ENCODE data around the gene PHLDB3. TPM values are rescaled to one million over a fixed set of nuclear protein-coding genes. Genes with fewer than 3 reads are reported as not detected.
"Not testable (repeated sequence)": the region's sequence is repeated elsewhere in the genome, so short reads cannot be mapped to it uniquely, and the experiment has no call there.

The PHLDB3 gene
- total and polyA plus RNA-seq, 2 donors: 10.7 to 12.4 TPM

DNA sequence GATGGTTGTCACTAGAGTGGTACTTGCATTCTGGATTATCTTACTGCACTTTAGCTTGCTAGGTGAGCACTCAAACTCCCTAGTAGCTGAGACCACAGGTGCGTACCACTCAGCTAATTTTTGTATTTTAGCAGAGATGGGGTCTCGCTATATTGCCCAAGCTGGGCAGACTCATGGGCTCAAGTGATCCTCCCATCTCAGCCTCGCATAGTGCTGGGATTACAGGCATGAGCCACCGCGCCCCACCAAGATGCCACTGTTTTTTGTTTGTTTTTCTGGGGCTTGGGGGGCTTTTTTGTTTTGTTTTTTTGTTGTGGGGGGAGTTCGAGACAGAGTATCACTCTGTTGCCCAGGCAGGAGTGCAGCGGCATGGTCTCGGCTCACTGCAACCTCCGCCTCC is 56.9 kb downstream of the PHLDB3 start:
- WGBS: 93% methylated on average over 9 of the region's 9 CpGs
- H3K4me3 ChIP-seq (ENCODE audit: low read depth, low read length): no peak overlapping the region
- no peaks in the 10 kb centered on the region for H3K36me3 ChIP-seq (ENCODE audit: insufficient read depth)
- no peak for DNase-seq (ENCODE audit: extremely low spot score)
- no peak overlapping the region for H3K27ac ChIP-seq (ENCODE audit: low read depth)
- H3K4me1 ChIP-seq (ENCODE audit: insufficient read depth): no peaks in the 10 kb centered on the region

DNA sequence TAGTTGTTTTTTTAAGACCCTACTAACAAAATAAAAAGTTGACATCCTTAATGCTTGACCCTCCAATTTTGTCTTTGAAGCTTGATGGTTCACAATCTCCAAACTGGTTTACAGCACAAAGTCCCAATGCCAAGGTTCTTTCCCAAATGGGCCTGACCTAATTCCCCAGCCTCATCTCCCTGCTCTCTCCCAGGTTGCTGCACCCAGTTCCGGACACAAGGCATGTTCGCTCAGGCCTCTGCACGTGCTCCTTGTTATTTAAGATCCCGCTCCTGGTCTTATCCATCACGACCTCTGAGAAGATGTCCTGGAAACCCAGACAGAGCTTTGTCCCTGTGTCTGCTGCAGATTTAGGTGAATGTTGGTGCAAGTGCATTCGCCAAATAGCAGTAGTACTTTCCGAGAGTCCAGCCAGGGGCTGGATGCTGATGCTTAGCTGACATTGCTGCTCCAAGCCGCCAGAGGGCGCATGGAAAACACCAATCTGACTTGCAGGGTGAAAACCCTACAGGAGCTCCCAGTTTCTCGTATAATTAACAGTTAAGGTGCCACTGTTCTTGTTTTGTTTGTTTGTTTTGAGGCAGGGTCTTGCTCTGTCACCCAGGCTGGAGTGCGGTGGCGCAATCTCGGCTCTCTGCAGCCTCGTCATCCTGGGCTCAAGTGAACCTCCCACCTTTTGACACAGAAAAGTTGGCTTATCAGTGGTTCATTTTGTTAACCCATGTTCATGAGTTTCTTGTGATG is 57.6 kb downstream of the PHLDB3 start:
- 25% methylated on average over 14 of the region's 14 CpGs for whole genome bisulfite sequencing

DNA sequence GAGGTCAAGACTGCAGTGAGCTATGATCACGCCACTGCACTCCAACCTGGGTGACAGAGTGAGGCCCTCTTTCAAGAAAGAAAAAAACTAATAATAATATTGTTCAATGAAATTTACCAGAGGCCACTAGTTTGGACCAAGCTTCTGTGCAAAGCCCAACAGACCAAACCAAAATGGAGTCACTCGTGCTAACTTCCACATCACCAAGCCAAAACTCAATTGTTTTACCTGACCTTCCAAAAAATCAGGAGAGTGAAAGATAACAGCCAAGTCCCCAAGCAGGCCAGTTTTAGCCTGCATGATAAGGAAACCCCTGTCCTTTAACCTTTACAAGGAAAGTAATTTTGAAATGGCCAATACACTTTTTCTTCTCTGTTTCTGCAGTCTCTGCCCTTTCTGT is 59.1 kb downstream of the PHLDB3 start:
- WGBS: 93% methylated on average over 2 of the region's 2 CpGs
- no peak overlapping the region for H3K27ac ChIP-seq (ENCODE audit: low read depth)

More for the DNA sequence above, 57.6 kb downstream of the PHLDB3 start:
- Histone ChIP-seq H3K4me3 (ENCODE audit: low read depth, low read length) (no peak overlapping the region), H3K27ac (ENCODE audit: low read depth) (no peak overlapping the region), H3K36me3 (ENCODE audit: insufficient read depth) (no peaks in the 10 kb centered on the region), H3K4me1 (ENCODE audit: insufficient read depth) (no peaks in the 10 kb centered on the region)
- no peak for DNase-seq (ENCODE audit: extremely low spot score)

DNA sequence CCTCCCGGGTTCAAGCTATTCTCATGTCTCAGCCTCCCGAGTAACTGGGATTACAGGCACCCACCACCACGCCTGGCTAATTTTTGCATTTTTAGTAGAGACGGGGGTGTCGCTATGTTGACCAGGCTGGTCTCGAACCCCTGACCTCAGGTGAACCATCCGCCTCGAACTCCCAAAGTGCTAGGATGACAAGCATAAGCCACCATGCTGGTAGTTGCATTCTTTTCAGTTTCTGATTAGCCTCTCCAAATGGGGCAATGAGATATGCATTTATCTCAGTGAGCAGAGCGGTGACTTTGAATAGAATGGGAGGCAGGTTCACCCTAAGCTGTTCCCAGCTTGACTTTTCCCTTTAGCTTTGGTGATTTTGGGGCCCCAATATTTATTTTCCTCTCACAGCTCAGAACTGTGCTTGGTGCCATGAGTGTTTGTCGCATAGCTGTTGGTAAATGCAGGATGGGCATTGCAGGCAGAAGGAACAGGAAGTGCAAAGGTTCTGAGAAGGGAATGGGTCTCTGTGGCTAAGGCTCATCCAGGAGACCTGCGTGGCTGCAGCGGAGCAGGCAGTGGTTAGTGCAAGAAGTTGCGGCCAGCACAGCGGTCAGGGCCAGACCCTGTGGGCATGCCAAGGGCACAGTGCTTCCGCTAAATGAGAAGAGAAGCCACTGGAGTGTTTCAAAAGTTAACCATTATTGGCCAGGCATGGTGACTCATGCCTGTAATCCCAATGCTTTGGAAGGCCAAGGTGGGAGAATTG is 59.8 kb downstream of the PHLDB3 start:
- 86% methylated on average over 15 of the region's 15 CpGs for WGBS
- Histone ChIP-seq H3K36me3 (ENCODE audit: insufficient read depth) (no peaks in the 10 kb centered on the region), H3K4me3 (ENCODE audit: low read depth, low read length) (no peak overlapping the region), H3K27ac (ENCODE audit: low read depth) (no peak overlapping the region), H3K4me1 (ENCODE audit: insufficient read depth) (no peaks in the 10 kb centered on the region)
- no peak for DNase-seq (ENCODE audit: extremely low spot score)

More for the DNA sequence above, 59.1 kb downstream of the PHLDB3 start:
- no peaks in the 10 kb centered on the region for H3K36me3 ChIP-seq (ENCODE audit: insufficient read depth)
- no peaks in the 10 kb centered on the region for H3K4me1 ChIP-seq (ENCODE audit: insufficient read depth)
- H3K4me3 ChIP-seq (ENCODE audit: low read depth, low read length): no peak overlapping the region
- DNase-seq (ENCODE audit: extremely low spot score): no peak

DNA sequence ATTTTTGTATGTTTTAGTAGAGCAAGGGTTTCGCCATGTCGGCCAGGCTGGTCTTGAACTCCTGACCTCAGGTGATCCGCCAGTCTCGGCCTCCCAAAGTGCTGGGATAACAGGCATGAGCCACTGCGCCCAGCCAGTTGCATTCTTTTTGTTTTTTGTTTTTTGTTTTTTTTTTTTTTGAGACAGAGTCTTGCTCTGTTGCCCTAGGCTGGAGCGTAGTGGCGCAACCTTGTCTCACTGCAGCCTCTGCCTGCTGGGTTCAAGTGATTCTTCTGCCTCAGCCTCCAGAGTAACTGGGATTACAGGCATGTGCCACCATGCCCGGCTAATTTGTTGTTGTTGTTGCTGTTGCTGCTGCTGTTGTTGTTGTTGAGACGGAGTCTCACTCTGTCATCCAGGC is 60.5 kb downstream of the PHLDB3 start:
- WGBS: 89% methylated on average over 9 of the region's 9 CpGs
- not testable (repeated sequence) for H3K4me3 ChIP-seq (ENCODE audit: low read depth, low read length); H3K36me3 ChIP-seq (ENCODE audit: insufficient read depth); DNase-seq (ENCODE audit: extremely low spot score); H3K4me1 ChIP-seq (ENCODE audit: insufficient read depth); H3K27ac ChIP-seq (ENCODE audit: low read depth)

DNA sequence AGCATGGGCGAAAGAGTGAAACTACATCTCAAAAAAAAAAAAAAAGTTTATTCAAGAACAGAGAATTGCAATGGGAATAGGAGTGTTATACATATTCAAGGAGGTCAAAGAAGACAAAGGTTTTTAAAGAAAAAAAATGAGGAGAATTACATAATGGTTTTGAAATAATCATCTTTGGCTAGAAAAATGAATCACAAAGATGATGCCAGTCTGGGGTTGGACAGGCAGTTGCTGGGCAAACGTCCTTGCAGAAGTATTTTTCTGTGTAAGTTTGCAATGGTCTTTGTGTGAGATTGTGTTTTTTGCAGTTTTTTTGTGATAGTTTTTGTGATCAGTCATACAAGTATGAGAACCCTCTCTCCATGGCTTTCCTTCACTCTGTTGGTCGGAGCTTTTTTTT is 62.8 kb downstream of the PHLDB3 start:
- no peak overlapping the region for H3K27ac ChIP-seq (ENCODE audit: low read depth)
- no peak for DNase-seq (ENCODE audit: extremely low spot score)
- H3K4me1 ChIP-seq (ENCODE audit: insufficient read depth): no peaks in the 10 kb centered on the region
- H3K4me3 ChIP-seq (ENCODE audit: low read depth, low read length): no peak overlapping the region
- no peaks in the 10 kb centered on the region for H3K36me3 ChIP-seq (ENCODE audit: insufficient read depth)
- WGBS: 70% methylated on average over 3 of the region's 3 CpGs

DNA sequence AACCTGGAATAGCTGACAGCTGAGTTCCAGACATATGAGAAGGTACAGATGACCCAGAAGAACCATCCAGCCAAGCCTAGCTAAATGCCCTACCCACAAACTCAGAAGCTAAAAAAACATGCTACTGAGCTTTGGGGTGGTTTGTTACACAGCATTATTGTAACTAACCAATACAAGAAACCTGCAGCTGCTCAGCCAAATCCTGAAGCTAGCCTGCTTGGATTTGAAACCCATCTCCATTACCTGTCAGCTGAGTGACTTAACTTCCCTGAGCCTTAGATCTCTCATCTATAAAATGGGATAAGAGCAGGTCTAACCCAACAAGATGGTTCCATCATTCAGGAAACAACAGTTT is 64.9 kb downstream of the PHLDB3 start:
- Histone ChIP-seq H3K4me1 (ENCODE audit: insufficient read depth) (no peaks in the 10 kb centered on the region), H3K27ac (ENCODE audit: low read depth) (no peak overlapping the region), H3K36me3 (ENCODE audit: insufficient read depth) (no peaks in the 10 kb centered on the region), H3K4me3 (ENCODE audit: low read depth, low read length) (no peak overlapping the region)
- DNase-seq (ENCODE audit: extremely low spot score): no peak

DNA sequence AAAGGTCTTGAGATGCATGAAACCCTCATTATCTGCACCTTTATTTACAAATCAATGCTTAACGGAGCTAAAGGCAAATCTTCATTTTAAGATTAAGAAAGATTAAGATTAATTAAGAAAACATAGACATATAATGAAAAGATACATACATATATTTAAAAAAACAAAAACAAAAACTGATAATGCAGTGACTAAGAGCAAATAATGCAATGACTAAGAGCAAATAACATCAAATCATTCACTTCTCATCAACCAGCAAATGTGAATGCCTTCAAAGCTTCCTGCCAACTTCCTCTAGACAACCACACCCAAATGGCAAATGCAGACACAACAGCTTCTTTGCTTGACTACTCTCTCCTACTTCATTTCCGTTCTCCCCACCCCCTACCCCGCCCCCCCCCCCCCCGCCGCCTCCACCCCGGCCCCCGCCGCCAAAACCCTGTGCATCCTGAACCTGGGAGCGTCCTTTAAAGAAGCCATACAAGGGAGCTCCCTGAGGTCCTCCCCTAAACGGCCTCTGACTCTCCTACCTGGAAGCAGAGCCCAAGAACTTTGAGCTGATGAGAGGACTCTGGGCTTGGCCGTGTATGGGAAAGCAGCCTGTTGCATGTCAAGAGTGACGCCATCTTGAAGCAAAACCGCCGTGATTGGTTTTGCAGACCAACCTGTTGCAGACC is 65.4 kb downstream of the PHLDB3 start:
- no peak overlapping the region for H3K4me3 ChIP-seq (ENCODE audit: low read depth, low read length)
- H3K4me1 ChIP-seq (ENCODE audit: insufficient read depth): no peaks in the 10 kb centered on the region
- WGBS: 39% methylated on average over 14 of the region's 14 CpGs
- DNase-seq (ENCODE audit: extremely low spot score): no peak
- no peaks in the 10 kb centered on the region for H3K36me3 ChIP-seq (ENCODE audit: insufficient read depth)
- no peak overlapping the region for H3K27ac ChIP-seq (ENCODE audit: low read depth)

DNA sequence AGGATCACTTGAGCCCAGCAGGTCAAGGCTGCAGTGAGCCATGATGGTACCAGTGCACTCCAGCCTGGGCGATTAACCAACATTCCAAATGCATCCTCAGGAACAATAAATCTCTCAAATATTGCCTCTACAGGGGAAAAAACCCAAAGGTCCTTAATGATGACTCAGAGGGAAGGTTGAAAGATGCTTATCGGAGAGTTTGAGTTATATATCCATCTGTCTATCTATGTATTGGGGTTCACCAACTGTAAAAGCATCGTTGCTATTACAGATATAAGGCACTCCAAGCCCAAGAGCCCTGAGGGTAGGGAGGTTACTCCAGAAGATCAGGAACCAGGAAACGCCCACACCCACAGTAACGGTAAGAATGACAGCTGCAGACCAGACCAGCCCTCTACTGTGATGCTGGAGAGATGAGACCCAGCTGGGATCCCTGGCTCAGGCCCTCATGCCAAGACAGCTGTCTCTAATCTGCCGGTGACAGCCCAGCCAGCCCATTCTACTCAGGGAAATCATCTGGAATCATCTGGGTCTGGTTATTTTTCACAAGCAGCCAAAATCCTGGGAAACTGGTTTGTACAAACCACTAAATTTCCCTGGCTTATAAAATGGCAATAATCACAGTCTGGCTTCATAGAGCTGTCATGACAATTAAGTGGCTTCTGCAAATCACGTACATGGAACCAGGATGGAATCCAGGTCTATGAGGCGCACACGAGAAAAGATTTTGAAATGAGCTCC is 66.1 kb downstream of the PHLDB3 start:
- Histone ChIP-seq H3K27ac (ENCODE audit: low read depth) (no peak overlapping the region), H3K4me1 (ENCODE audit: insufficient read depth) (no peaks in the 10 kb centered on the region), H3K4me3 (ENCODE audit: low read depth, low read length) (no peak overlapping the region), H3K36me3 (ENCODE audit: insufficient read depth) (no peaks in the 10 kb centered on the region)
- 21% methylated on average over 9 of the region's 9 CpGs for WGBS
- no peak for DNase-seq (ENCODE audit: extremely low spot score)

DNA sequence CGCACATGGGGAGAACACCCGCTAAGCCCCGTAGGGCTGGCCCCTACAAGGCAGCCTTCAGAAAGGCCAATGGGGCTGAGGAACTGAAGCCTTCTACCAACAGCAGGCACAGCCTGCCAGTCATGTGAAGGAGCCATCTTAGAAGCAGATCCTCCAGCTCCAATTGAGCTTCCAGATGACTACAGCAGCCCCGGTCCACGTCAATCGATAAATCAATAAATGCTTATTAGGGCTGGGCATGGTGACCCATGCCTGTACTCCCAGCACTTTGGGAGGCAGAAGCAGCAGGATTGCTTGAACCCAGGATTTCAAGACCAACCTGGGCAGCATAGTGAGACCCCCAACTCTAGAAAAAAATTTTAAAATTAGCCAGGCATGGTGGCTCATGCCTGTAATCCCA is 66.8 kb downstream of the PHLDB3 start:
- Histone ChIP-seq H3K36me3 (ENCODE audit: insufficient read depth) (no peaks in the 10 kb centered on the region), H3K4me1 (ENCODE audit: insufficient read depth) (no peaks in the 10 kb centered on the region), H3K4me3 (ENCODE audit: low read depth, low read length) (no peak overlapping the region), H3K27ac (ENCODE audit: low read depth) (no peak overlapping the region)
- no peak for DNase-seq (ENCODE audit: extremely low spot score)
- 87% methylated on average over 6 of the region's 6 CpGs for WGBS

DNA sequence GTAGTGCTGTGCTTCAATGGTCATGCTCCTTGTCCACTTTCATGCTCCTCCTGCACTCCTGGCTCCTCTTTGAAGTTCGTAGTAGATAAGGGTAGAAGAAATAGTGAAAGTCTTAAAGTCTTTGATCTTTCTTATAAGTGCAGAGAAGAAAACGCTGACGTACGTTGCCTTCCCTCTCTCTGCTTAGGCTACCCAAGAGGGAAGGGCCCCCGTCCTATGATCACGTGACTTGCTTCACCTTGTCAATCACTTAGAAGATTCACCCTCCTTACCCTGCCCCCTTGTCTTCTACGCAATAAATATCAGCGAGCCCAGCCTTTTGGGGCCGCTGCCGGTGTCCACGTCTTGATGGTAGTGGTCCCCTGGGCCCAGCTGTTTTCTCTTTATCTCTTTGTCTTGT is 67.3 kb downstream of the PHLDB3 start:
- not testable (repeated sequence) for H3K4me3 ChIP-seq (ENCODE audit: low read depth, low read length); DNase-seq (ENCODE audit: extremely low spot score); H3K36me3 ChIP-seq (ENCODE audit: insufficient read depth); H3K4me1 ChIP-seq (ENCODE audit: insufficient read depth); H3K27ac ChIP-seq (ENCODE audit: low read depth)
- 84% methylated on average over 11 of the region's 11 CpGs for WGBS

DNA sequence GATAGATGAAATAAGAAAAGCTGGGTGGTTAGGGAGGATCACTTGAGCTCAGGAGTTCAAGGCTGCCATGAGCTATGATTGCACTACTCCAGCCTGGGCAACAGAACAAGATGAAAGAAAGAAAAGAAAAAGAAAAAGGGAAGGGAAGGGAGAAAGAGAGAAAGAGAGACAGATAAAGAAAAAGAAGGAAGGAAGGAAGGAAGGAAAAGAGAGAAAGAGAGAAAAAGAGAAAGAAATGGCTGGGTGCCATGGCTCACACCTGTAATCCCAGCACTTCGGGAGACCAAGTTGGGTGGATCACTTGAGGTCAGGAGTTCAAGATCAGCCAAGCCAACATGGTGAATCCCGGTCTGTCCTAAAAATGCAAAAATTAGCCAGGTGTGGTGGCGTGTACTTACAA is 68.8 kb downstream of the PHLDB3 start:
- DNase-seq (ENCODE audit: extremely low spot score): no peak
- no peaks in the 10 kb centered on the region for H3K36me3 ChIP-seq (ENCODE audit: insufficient read depth)
- WGBS: 84% methylated on average over 3 of the region's 3 CpGs
- no peaks in the 10 kb centered on the region for H3K4me1 ChIP-seq (ENCODE audit: insufficient read depth)
- no peak overlapping the region for H3K4me3 ChIP-seq (ENCODE audit: low read depth, low read length)
- no peak overlapping the region for H3K27ac ChIP-seq (ENCODE audit: low read depth)

DNA sequence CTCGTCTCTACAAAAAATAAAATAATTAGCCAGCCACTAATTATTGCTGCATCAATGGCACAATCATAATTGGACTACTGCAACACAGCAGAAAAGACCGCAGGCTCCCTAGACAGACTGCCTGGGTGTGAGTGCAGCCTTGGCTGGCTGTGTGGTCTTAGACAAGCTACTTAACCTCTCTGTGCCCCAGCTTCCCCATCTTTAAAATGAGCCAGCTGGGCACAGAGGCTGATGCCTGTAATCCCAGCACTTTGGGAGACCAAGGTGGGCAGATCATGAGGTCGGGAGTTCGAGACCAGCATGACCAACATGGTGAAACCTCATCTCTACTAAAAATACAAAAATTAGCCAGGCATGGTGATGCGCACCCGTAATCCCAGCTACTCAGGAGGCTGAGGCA is 70.9 kb downstream of the PHLDB3 start:
- Histone ChIP-seq H3K27ac (ENCODE audit: low read depth) (no peak overlapping the region), H3K36me3 (ENCODE audit: insufficient read depth) (no peaks in the 10 kb centered on the region), H3K4me3 (ENCODE audit: low read depth, low read length) (no peak overlapping the region), H3K4me1 (ENCODE audit: insufficient read depth) (no peaks in the 10 kb centered on the region)
- DNase-seq (ENCODE audit: extremely low spot score): no peak
- 91% methylated on average over 6 of the region's 6 CpGs for WGBS
